ENCODE data around the gene CPNE8. TPM values are rescaled to one million over a fixed set of nuclear protein-coding genes. Genes with fewer than 3 reads are reported as not detected.

The CPNE8 gene
- total RNA-seq, 2 donors from 2014 or later = 8.7 to 18.0 TPM

- H3K9me3 Mint-ChIP-seq = peaks cover 7% of the 10 kb centered on the region
- peaks cover 4% of the 10 kb centered on the region for H3K36me3 Mint-ChIP-seq (ENCODE audit: low read depth)
- peaks cover 9% of the 10 kb centered on the region for H3K4me1 Mint-ChIP-seq
- no peak for DNase-seq
- H3K27me3 Mint-ChIP-seq (ENCODE audit: insufficient read depth) = no peaks in the 10 kb centered on the region
- H3K27ac Mint-ChIP-seq = no peak overlapping the region
- no peaks in the 10 kb centered on the region for H3K9me3 ChIP-seq (ENCODE audit: control insufficient read depth, low read length)
- no peak overlapping the region for H3K4me3 Mint-ChIP-seq
- no peak overlapping the region for H3K27ac ChIP-seq (ENCODE audit: low read depth, low read length)
- 96 to 100% methylated on average over 2 of the region's 2 CpGs for WGBS, 2 experiments (ENCODE audit: insufficient coverage in 1 of 2, insufficient read length in 1 of 2)
- H3K27me3 ChIP-seq (ENCODE audit: control insufficient read depth, insufficient read depth, low read length, poor library complexity, severe bottlenecking) = no peaks in the 10 kb centered on the region
- no peaks in the 10 kb centered on the region for H3K36me3 ChIP-seq (ENCODE audit: control insufficient read depth, insufficient read depth, low read length)
- H3K9ac ChIP-seq (ENCODE audit: extremely low read depth, low read length, poor library complexity, severe bottlenecking) = no peak overlapping the region
- no peak for TF ChIP-seq CTCF (conservative IDR thresholded peaks at IDR 0.05)
- H3K4me1 ChIP-seq (ENCODE audit: control insufficient read depth, insufficient read depth, low read length) = peaks cover 3% of the 10 kb centered on the region
- no peak overlapping the region for H3K4me3 ChIP-seq (ENCODE audit: low read length)
Measured at GRCh38 chr12:38653650-38654049, 251.7 kb downstream of the CPNE8 start.

GRCh38 chr12:38648813-38649212, 256.6 kb downstream of the CPNE8 start:
- Mint-ChIP-seq H3K9me3 (no peaks in the 10 kb centered on the region), H3K27me3 (ENCODE audit: insufficient read depth) (no peaks in the 10 kb centered on the region), H3K36me3 (ENCODE audit: low read depth) (no peaks in the 10 kb centered on the region), H3K27ac (no peak overlapping the region), H3K4me1 (peaks cover 6% of the 10 kb centered on the region), H3K4me3 (no peak overlapping the region)
- no peak for TF ChIP-seq CTCF (conservative IDR thresholded peaks at IDR 0.05)
- WGBS, 2 experiments (ENCODE audit: insufficient coverage in 1 of 2, insufficient read length in 1 of 2) = 90 to 100% methylated on average over 1 of the region's 1 CpG
- Histone ChIP-seq H3K4me3 (ENCODE audit: low read length) (no peak overlapping the region), H3K27me3 (ENCODE audit: control insufficient read depth, insufficient read depth, low read length, poor library complexity, severe bottlenecking) (no peaks in the 10 kb centered on the region), H3K27ac (ENCODE audit: low read depth, low read length) (no peak overlapping the region), H3K9me3 (ENCODE audit: control insufficient read depth, low read length) (no peaks in the 10 kb centered on the region), H3K9ac (ENCODE audit: extremely low read depth, low read length, poor library complexity, severe bottlenecking) (no peak overlapping the region), H3K36me3 (ENCODE audit: control insufficient read depth, insufficient read depth, low read length) (no peaks in the 10 kb centered on the region), H3K4me1 (ENCODE audit: control insufficient read depth, insufficient read depth, low read length) (peaks cover 6% of the 10 kb centered on the region)
- DNase-seq = no peak

GRCh38 chr12:38646146-38646545, 259.2 kb downstream of the CPNE8 start:
- Histone ChIP-seq H3K36me3 (ENCODE audit: control insufficient read depth, insufficient read depth, low read length) (no peaks in the 10 kb centered on the region), H3K9me3 (ENCODE audit: control insufficient read depth, low read length) (no peaks in the 10 kb centered on the region), H3K4me1 (ENCODE audit: control insufficient read depth, insufficient read depth, low read length) (peaks cover 6% of the 10 kb centered on the region), H3K27ac (ENCODE audit: low read depth, low read length) (peak overlapping the region; percentile 54), H3K9ac (ENCODE audit: extremely low read depth, low read length, poor library complexity, severe bottlenecking) (no peak overlapping the region), H3K27me3 (ENCODE audit: control insufficient read depth, insufficient read depth, low read length, poor library complexity, severe bottlenecking) (no peaks in the 10 kb centered on the region), H3K4me3 (ENCODE audit: low read length) (no peak overlapping the region)
- Mint-ChIP-seq H3K4me1 (peaks cover 6% of the 10 kb centered on the region), H3K4me3 (no peak overlapping the region), H3K27me3 (ENCODE audit: insufficient read depth) (no peaks in the 10 kb centered on the region), H3K36me3 (ENCODE audit: low read depth) (no peaks in the 10 kb centered on the region), H3K27ac (no peak overlapping the region), H3K9me3 (peaks cover 6% of the 10 kb centered on the region)
- no peak for DNase-seq
- 60 to 62% methylated on average over 3 of the region's 4 CpGs for WGBS, 2 experiments (ENCODE audit: insufficient coverage in 1 of 2, insufficient read length in 1 of 2)
- TF ChIP-seq CTCF (conservative IDR thresholded peaks at IDR 0.05) = no peak
